Left lung (tissue), 10 donors: ENCODE data around the gene CFAP43. TPM values are rescaled to one million over a fixed set of nuclear protein-coding genes. Genes with fewer than 3 reads are reported as not detected.

ENCODE experiments used
- ATAC-seq: fragments of 200-7000 bp; cut with Tn5 transposase; one replicate; pipeline ENCODE4 v1.9.1; 2020; ENCODE audit warnings: moderate library complexity
- DNase-seq, 4 donors: peaks; one replicate each; pipeline ENCODE4 v3.0.0-alpha.2; 2013 to 2020
- H3K27ac ChIP-seq, 2 donors: fragments of 200-600 bp; sonication (generic) in 1 of 2; one replicate each; pipeline versions ENCODE4 v1.5.0 to v1.8.0; 2020 to 2021
- H3K27me3 ChIP-seq, 2 donors: fragments of 200-600 bp; sonication (generic) in 1 of 2; one replicate each; pipeline versions ENCODE4 v1.5.0 to v1.8.0; 2020 to 2021
- H3K36me3 ChIP-seq, 2 donors: fragments of 200-600 bp; sonication (generic) in 1 of 2; one replicate each; pipeline versions ENCODE4 v1.5.0 to v1.8.0; 2020 to 2021
- H3K4me1 ChIP-seq, 2 donors: fragments of 200-600 bp; one replicate each; pipeline ENCODE4 v1.8.0; 2021
- H3K4me3 ChIP-seq, 2 donors: fragments of 200-600 bp; sonication (generic) in 1 of 2; one replicate each; pipeline versions ENCODE4 v1.5.0 to v1.8.0; 2020 to 2021; ENCODE audit warnings: mild to moderate bottlenecking in 1 of 2
- H3K9me3 ChIP-seq, 2 donors: fragments of 200-600 bp; sonication (generic) in 1 of 2; one replicate each; pipeline versions ENCODE4 v1.5.0 to v1.8.0; 2020 to 2021
- CTCF ChIP-seq, 2 donors: fragments of 200-600 bp; sonication (generic) in 1 of 2; IDR thresholded peaks; one replicate each; pipeline versions ENCODE4 v1.5.0 to v1.8.0; 2021; ENCODE audit warnings: antibody characterized with exemption in 2 of 2
- intact Hi-C, 2 donors: fragments of 100-400 bp; cut with DNase I; formaldehyde crosslinking; loops; one replicate each; pipeline versions ENCODE4 v1.11.2 to v1.14.2; 2022
- polyA plus RNA-seq, 6 donors: library from polyadenylated mRNA; unstranded; fragments of 120-200 nt; gene quantifications; one replicate each; pipeline ENCODE4 v1.2.1, GENCODE V29; 2013; ENCODE audit not compliant: insufficient read length in 6 of 6
- total RNA-seq, 2 donors: library from RNA; stranded (reverse); fragmentation: NEBNext Ultra II Directional; extraction: Animal tissue kit (Norgen Biotek cat#: 25700); gene quantifications; one replicate each; pipeline ENCODE4 v1.2.1, GENCODE V29; 2021
- donor health status: DM: no; HTN: yes; CAD: no.
- donor health status: DM: no; HTN: no; CAD: no.

Gene CFAP43
- total and polyA plus RNA-seq, 8 donors, result 0.70 to 24.5 (median 11.9) TPM

- Histone ChIP-seq H3K4me3 (no peak overlapping the region), H3K9me3 (no peaks in the 10 kb centered on the region), H3K36me3 (no peaks in the 10 kb centered on the region), H3K27me3 (no peaks in the 10 kb centered on the region), H3K4me1 (no peaks in the 10 kb centered on the region), H3K27ac (no peak overlapping the region)
- no peak for TF ChIP-seq CTCF (IDR thresholded peaks at IDR 0.05)
- ATAC-seq, result no peak
- DNase-seq, result no peak
- intact Hi-C loops, result no loop called here
Measured at GRCh38 chr10:104143829-104144228, 88.3 kb downstream of the CFAP43 start.

- no peak for ATAC-seq
- Histone ChIP-seq H3K4me1 (no peaks in the 10 kb centered on the region), H3K36me3 (no peaks in the 10 kb centered on the region), H3K27me3 (no peaks in the 10 kb centered on the region), H3K27ac (no peak overlapping the region), H3K4me3 (no peak overlapping the region), H3K9me3 (no peaks in the 10 kb centered on the region)
- no peak for DNase-seq
- intact Hi-C loops, result no loop called here
- no peak for TF ChIP-seq CTCF (IDR thresholded peaks at IDR 0.05)
Measured at GRCh38 chr10:104142081-104142480, 90.1 kb downstream of the CFAP43 start.

- Histone ChIP-seq H3K27ac (no peak overlapping the region), H3K27me3 (no peaks in the 10 kb centered on the region), H3K4me3 (no peak overlapping the region), H3K36me3 (no peaks in the 10 kb centered on the region), H3K9me3 (no peaks in the 10 kb centered on the region), H3K4me1 (no peaks in the 10 kb centered on the region)
- intact Hi-C loops, result no loop called here
- DNase-seq, result no peak
- ATAC-seq, result no peak
- TF ChIP-seq CTCF (IDR thresholded peaks at IDR 0.05), result no peak
Measured at GRCh38 chr10:104139221-104139620, 92.9 kb downstream of the CFAP43 start.

GRCh38 chr10:104138131-104138530 lies 94.0 kb downstream of the CFAP43 start:
- TF ChIP-seq CTCF (IDR thresholded peaks at IDR 0.05), result no peak
- Histone ChIP-seq H3K36me3 (no peaks in the 10 kb centered on the region), H3K27ac (no peak overlapping the region), H3K4me1 (no peaks in the 10 kb centered on the region), H3K9me3 (no peaks in the 10 kb centered on the region), H3K27me3 (no peaks in the 10 kb centered on the region), H3K4me3 (no peak overlapping the region)
- intact Hi-C loops, result no loop called here
- no peak for DNase-seq
- ATAC-seq, result no peak

GRCh38 chr10:104130041-104130440 lies 102.1 kb downstream of the CFAP43 start:
- H3K4me1 ChIP-seq, result no peaks in the 10 kb centered on the region
- intact Hi-C loops, result no loop called here
- ATAC-seq, result no peak
- H3K36me3 ChIP-seq, result peaks cover 0 to 5% of the 10 kb centered on the region in 2 donors
- no peak for DNase-seq
- no peaks in the 10 kb centered on the region for H3K27me3 ChIP-seq
- no peak overlapping the region for H3K4me3 ChIP-seq
- no peaks in the 10 kb centered on the region for H3K9me3 ChIP-seq
- no peak for TF ChIP-seq CTCF (IDR thresholded peaks at IDR 0.05)
- no peak overlapping the region for H3K27ac ChIP-seq
